H9 (cell line): ENCODE results near the gene TMEM201. TPM values are rescaled to one million over a fixed set of nuclear protein-coding genes. Genes with fewer than 3 reads are reported as not detected.

Experiments used
- DNase-seq: peaks from one replicate; pipeline ENCODE4 v3.0.0-alpha.2; 2017
- H2AFZ ChIP-seq: one replicate; pipeline ENCODE4 v1.6.1; 2013; ENCODE audit warnings: mild to moderate bottlenecking, low read length, control low read depth, moderate library complexity
- H2AK5ac ChIP-seq: 2 replicates; pipeline ENCODE4 v1.6.1; 2013; ENCODE audit warnings: low read length, control low read depth, mixed read lengths; ENCODE audit not compliant: insufficient read length
- H2BK120ac ChIP-seq: one replicate; pipeline ENCODE4 v1.6.1; 2013; ENCODE audit warnings: low read depth, mild to moderate bottlenecking, low read length, control low read depth, inconsistent platforms; ENCODE audit not compliant: poor library complexity, severe bottlenecking
- H2BK12ac ChIP-seq: 2 replicates; pipeline ENCODE4 v1.6.1; 2013; ENCODE audit warnings: low read length, control low read depth, mixed read lengths, low read depth; ENCODE audit not compliant: insufficient read length
- H2BK15ac ChIP-seq: 2 replicates; pipeline ENCODE4 v1.6.1; 2013; ENCODE audit warnings: low read depth, low read length, control low read depth
- H2BK20ac ChIP-seq: one replicate; pipeline ENCODE4 v1.6.1; 2013; ENCODE audit warnings: low read depth, mild to moderate bottlenecking, low read length, control low read depth, inconsistent platforms; ENCODE audit not compliant: poor library complexity, severe bottlenecking
- H2BK5ac ChIP-seq: 2 replicates; pipeline ENCODE4 v1.6.1; 2013; ENCODE audit warnings: low read length, control low read depth, mixed read lengths; ENCODE audit not compliant: insufficient read length
- H3K14ac ChIP-seq: 2 replicates; pipeline ENCODE4 v1.6.1; 2013; ENCODE audit warnings: low read length, control low read depth; ENCODE audit not compliant: insufficient read depth
- H3K18ac ChIP-seq: 2 replicates; pipeline ENCODE4 v1.6.1; 2013; ENCODE audit warnings: low read depth, mild to moderate bottlenecking, mixed read lengths, low read length, control low read depth; ENCODE audit not compliant: insufficient read length
- H3K23ac ChIP-seq: 2 replicates; pipeline ENCODE4 v1.6.1; 2013; ENCODE audit warnings: low read length, control low read depth, mixed read lengths, low read depth; ENCODE audit not compliant: insufficient read length
- H3K23me2 ChIP-seq: 2 replicates; pipeline ENCODE4 v1.6.1; 2013; ENCODE audit warnings: low read depth, mild to moderate bottlenecking, mixed read lengths, low read length, control low read depth; ENCODE audit not compliant: insufficient read length, poor library complexity, severe bottlenecking
- H3K27ac ChIP-seq: 2 replicates; pipeline ENCODE4 v1.5.1; 2013; ENCODE audit warnings: low read length, control low read depth, mixed read lengths, low read depth; ENCODE audit not compliant: insufficient read length
- H3K27me3 ChIP-seq: 2 replicates; pipeline ENCODE4 v1.6.1; 2013; ENCODE audit warnings: low read length, control low read depth, inconsistent platforms; ENCODE audit not compliant: insufficient read depth
- H3K4ac ChIP-seq: 2 replicates; pipeline ENCODE4 v1.6.1; 2013; ENCODE audit warnings: low read depth, mild to moderate bottlenecking, control low read depth, inconsistent platforms, low read length, moderate library complexity
- H3K4me1 ChIP-seq: 2 replicates; pipeline ENCODE4 v1.6.1; 2013; ENCODE audit warnings: low read length, control low read depth, inconsistent platforms; ENCODE audit not compliant: insufficient read depth
- H3K4me2 ChIP-seq: 2 replicates; pipeline ENCODE4 v1.6.1; 2013; ENCODE audit warnings: low read length, control low read depth, mixed read lengths; ENCODE audit not compliant: insufficient read length, insufficient read depth
- H3K56ac ChIP-seq: 2 replicates; pipeline ENCODE4 v1.6.1; 2013; ENCODE audit warnings: low read depth, mild to moderate bottlenecking, mixed read lengths, low read length, control low read depth; ENCODE audit not compliant: insufficient read length
- H3K79me1 ChIP-seq: 2 replicates; pipeline ENCODE4 v1.6.1; 2013; ENCODE audit warnings: low read depth, mild to moderate bottlenecking, moderate library complexity, low read length, control low read depth, inconsistent platforms; ENCODE audit not compliant: insufficient read depth, poor library complexity, severe bottlenecking
- H3K79me2 ChIP-seq: 2 replicates; pipeline ENCODE4 v1.6.1; 2013; ENCODE audit warnings: low read length, control low read depth, inconsistent platforms; ENCODE audit not compliant: insufficient read depth
- H3K9ac ChIP-seq: 2 replicates; pipeline ENCODE4 v1.6.1; 2013; ENCODE audit warnings: low read length, control low read depth, mixed read lengths; ENCODE audit not compliant: insufficient read length; ENCODE audit errors: extremely low read depth
- H3K9me3 ChIP-seq: one replicate; pipeline ENCODE4 v1.6.1; 2013; ENCODE audit warnings: low read depth, low read length, inconsistent platforms; ENCODE audit not compliant: control insufficient read depth
- H3T11ph ChIP-seq: one replicate; pipeline ENCODE4 v1.6.1; 2013; ENCODE audit warnings: mild to moderate bottlenecking, low read length, control low read depth, inconsistent platforms
- H4K20me1 ChIP-seq: one replicate; pipeline ENCODE4 v1.6.1; 2013; ENCODE audit not compliant: control insufficient read depth, insufficient read length, insufficient read depth
- H4K5ac ChIP-seq: 2 replicates; pipeline ENCODE4 v1.6.1; 2013; ENCODE audit warnings: low read depth, mild to moderate bottlenecking, mixed read lengths, low read length, control low read depth; ENCODE audit not compliant: insufficient read length
- H4K8ac ChIP-seq: replicated peaks from 2 replicates; pipeline ENCODE4 v1.6.1; 2013; ENCODE audit warnings: low read length, control low read depth, mixed read lengths, low read depth; ENCODE audit not compliant: insufficient read length
- H4K91ac ChIP-seq: 2 replicates; pipeline ENCODE4 v1.6.1; 2013; ENCODE audit warnings: low read depth, mild to moderate bottlenecking, moderate library complexity, mixed read lengths, low read length, control low read depth; ENCODE audit not compliant: insufficient read length
- H3K27ac Mint-ChIP-seq, 3 experiments: 2 replicates in 2 of 3; 3 replicates in 1 of 3; pipeline ENCODE4 v1.8.0; 2020 to 2021; ENCODE audit warnings: mixed read lengths in 3 of 3, mild to moderate bottlenecking in 1 of 3, moderate library complexity in 1 of 3
- H3K27me3 Mint-ChIP-seq: 2 replicates; pipeline ENCODE4 v1.8.0; 2021; ENCODE audit warnings: low read depth, mild to moderate bottlenecking, moderate library complexity, mixed read lengths
- H3K36me3 Mint-ChIP-seq, 3 experiments: 2 replicates in 2 of 3; 3 replicates in 1 of 3; pipeline ENCODE4 v1.8.0; 2020 to 2021; ENCODE audit warnings: low read depth in 3 of 3, mixed read lengths in 3 of 3; ENCODE audit not compliant: insufficient read depth in 1 of 3
- H3K4me1 Mint-ChIP-seq, 2 experiments: 2 replicates each; pipeline ENCODE4 v1.8.0; 2020; ENCODE audit warnings: mixed read lengths in 2 of 2
- H3K4me3 Mint-ChIP-seq, 2 experiments: 2 replicates in 1 of 2; 3 replicates in 1 of 2; pipeline ENCODE4 v1.8.0; 2020 to 2021; ENCODE audit warnings: mild to moderate bottlenecking in 2 of 2, mixed read lengths in 2 of 2, moderate library complexity in 1 of 2
- H3K9me3 Mint-ChIP-seq, 2 experiments: 2 replicates in 1 of 2; 3 replicates in 1 of 2; pipeline ENCODE4 v1.8.0; 2020; ENCODE audit warnings: mild to moderate bottlenecking in 2 of 2, mixed read lengths in 2 of 2, moderate library complexity in 1 of 2
- WGBS: extraction: QIAGEN DNeasy Blood & Tissue Kit; methylation state at CpG from one replicate; pipeline ENCODE4 v1.1.7; 2013; ENCODE audit warnings: missing lambda C conversion rate, low lambda C conversion rate, mixed read lengths; ENCODE audit not compliant: insufficient read length; ENCODE audit errors: extremely low coverage; 5-methylcytosine and 5-hydroxymethylcytosine counted together
- total RNA-seq: library from RNA; stranded (reverse); gene quantifications from 2 replicates; pipeline ENCODE4 v1.2.1, GENCODE V29; 2021
- TF ChIP-seq, protein P1 (sequence below): fragments of 200-600 bp; sonication (generic); conservative IDR thresholded peaks from 3 replicates; pipeline ENCODE4 v1.8.0; 2021; ENCODE audit warnings: antibody characterized with exemption, mild to moderate bottlenecking

TMEM201 gene
- total RNA-seq, 1 experiment from 2014 or later, result 31.0 TPM

DNA sequence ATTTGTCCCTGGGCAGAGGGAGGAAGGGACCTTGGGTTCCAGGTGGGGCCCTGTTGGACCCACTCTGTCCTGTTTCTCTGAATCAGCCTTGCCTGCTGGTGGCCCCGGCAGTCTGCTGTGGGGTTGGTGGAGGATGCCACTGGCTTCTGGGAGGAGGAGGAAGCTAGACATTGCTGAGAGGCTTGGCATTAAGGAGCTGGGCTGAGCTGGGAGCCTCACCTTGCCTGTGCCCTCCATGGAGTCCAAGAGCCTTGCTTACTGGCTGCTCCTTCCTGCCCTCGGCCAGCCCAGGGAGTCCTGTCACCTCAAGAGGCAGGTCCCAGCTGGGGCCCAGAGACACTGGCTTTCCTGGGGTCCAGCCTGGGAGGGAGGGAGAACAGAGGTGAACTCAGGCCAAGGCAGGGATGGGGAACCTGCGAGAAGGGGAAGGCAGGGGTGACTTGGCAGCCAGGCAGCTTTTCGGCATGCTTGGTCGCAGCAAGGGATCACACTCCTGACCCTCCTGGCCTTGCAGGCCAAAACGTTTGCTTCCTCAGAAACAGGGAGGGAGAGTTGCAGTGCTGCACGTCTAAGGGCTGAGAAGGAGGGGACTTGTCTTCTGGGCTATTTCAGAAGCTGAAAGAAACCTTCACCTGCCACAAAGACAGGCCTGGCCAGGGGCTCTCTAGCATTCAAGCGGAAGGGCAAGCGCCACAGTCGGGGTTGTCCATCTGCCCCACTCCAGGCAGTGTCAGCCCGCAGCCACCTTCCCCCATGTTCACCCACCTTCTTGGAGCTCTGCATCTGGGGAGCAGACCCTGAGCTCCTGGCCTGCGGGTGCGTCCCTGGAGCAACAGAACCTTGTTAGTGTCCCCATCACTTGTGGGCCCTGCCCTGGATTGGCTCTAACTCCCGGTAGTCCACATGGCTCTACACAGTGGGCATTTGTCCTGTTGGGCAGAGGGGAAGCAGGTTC, 8.9 kb downstream of the TMEM201 start:
- H4K5ac ChIP-seq, result no peak overlapping the region
- no peak overlapping the region; the same call in 1 of the 2 replicates for H3K14ac ChIP-seq
- H2BK12ac ChIP-seq, result no peak overlapping the region
- Mint-ChIP-seq H3K4me3 (no peak overlapping the region), H3K36me3 (peaks cover 7 to 34% (median 29%) of the 10 kb centered on the region in 3 experiments; a peak in 6 of 7 replicates), H3K9me3 (no peaks in the 10 kb centered on the region), H3K27ac (peak overlapping the region in 2 of 3 experiments; percentile 28 to 62; a peak in 1 of 7 replicates), H3K27me3 (no peaks in the 10 kb centered on the region), H3K4me1 (peaks cover 11 to 14% of the 10 kb centered on the region in 2 experiments)
- H2BK20ac ChIP-seq, result no peak overlapping the region
- H3K79me1 ChIP-seq, result peaks cover 5% of the 10 kb centered on the region
- H3K9me3 ChIP-seq, result no peaks in the 10 kb centered on the region
- H4K20me1 ChIP-seq, result no peaks in the 10 kb centered on the region
- H4K8ac ChIP-seq, result no peak overlapping the region
- H3K79me2 ChIP-seq, result peaks cover 1% of the 10 kb centered on the region; the same call in 1 of the 2 replicates
- no peak overlapping the region for H2BK120ac ChIP-seq
- no peak overlapping the region for H2AK5ac ChIP-seq
- no peak overlapping the region for H2BK15ac ChIP-seq
- H2AFZ ChIP-seq, result no peak overlapping the region
- no peak overlapping the region for H3K18ac ChIP-seq
- no peaks in the 10 kb centered on the region for H3K23me2 ChIP-seq
- no peak overlapping the region for H4K91ac ChIP-seq
- H3K9ac ChIP-seq, result no peak overlapping the region
- H3K23ac ChIP-seq, result no peak overlapping the region
- H3K4me2 ChIP-seq, result no peak overlapping the region
- DNase-seq, result no peak
- peaks cover 2% of the 10 kb centered on the region; the same call in 1 of the 2 replicates for H3K4me1 ChIP-seq
- TF ChIP-seq, protein P1, sequence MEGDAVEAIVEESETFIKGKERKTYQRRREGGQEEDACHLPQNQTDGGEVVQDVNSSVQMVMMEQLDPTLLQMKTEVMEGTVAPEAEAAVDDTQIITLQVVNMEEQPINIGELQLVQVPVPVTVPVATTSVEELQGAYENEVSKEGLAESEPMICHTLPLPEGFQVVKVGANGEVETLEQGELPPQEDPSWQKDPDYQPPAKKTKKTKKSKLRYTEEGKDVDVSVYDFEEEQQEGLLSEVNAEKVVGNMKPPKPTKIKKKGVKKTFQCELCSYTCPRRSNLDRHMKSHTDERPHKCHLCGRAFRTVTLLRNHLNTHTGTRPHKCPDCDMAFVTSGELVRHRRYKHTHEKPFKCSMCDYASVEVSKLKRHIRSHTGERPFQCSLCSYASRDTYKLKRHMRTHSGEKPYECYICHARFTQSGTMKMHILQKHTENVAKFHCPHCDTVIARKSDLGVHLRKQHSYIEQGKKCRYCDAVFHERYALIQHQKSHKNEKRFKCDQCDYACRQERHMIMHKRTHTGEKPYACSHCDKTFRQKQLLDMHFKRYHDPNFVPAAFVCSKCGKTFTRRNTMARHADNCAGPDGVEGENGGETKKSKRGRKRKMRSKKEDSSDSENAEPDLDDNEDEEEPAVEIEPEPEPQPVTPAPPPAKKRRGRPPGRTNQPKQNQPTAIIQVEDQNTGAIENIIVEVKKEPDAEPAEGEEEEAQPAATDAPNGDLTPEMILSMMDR, result no peak
- no peaks in the 10 kb centered on the region for H3K27me3 ChIP-seq
- no peak overlapping the region for H3K4ac ChIP-seq
- no peak overlapping the region for H3K27ac ChIP-seq
- H3K56ac ChIP-seq, result no peak overlapping the region
- no peak overlapping the region for H3T11ph ChIP-seq
- H2BK5ac ChIP-seq, result no peak overlapping the region
- no CpG with 5 or more reads among the region's 14 CpGs for WGBS
